Activated CD4-positive, alpha-beta T cell treated with anti-CD3 and anti-CD28 coated beads, Interleukin-2, amount 10 ng/mL, durations not matched to agents 24 days and 14 days (primary cell): ENCODE results near the gene FBXW10. TPM values are rescaled to one million over a fixed set of nuclear protein-coding genes. Genes with fewer than 3 reads are reported as not detected.
"Not testable (repeated sequence)": the region's sequence is repeated elsewhere in the genome, so short reads cannot be mapped to it uniquely, and the experiment has no call there.

Experiments used
- DNase-seq: peaks from one replicate; pipeline ENCODE4 v3.0.0; 2022
- H3K27ac Mint-ChIP-seq: one replicate; pipeline ENCODE4 v1.8.0; 2022; ENCODE audit warnings: mild to moderate bottlenecking, mixed read lengths
- H3K27me3 Mint-ChIP-seq: one replicate; pipeline ENCODE4 v1.8.0; 2022; ENCODE audit warnings: mixed read lengths
- H3K36me3 Mint-ChIP-seq: one replicate; pipeline ENCODE4 v1.8.0; 2022; ENCODE audit warnings: low read depth, mild to moderate bottlenecking, mixed read lengths
- H3K4me1 Mint-ChIP-seq: one replicate; pipeline ENCODE4 v1.8.0; 2021; ENCODE audit warnings: mixed read lengths
- H3K4me3 Mint-ChIP-seq: one replicate; pipeline ENCODE4 v1.8.0; 2022; ENCODE audit warnings: mild to moderate bottlenecking, moderate library complexity, mixed read lengths
- H3K9me3 Mint-ChIP-seq: one replicate; pipeline ENCODE4 v1.8.0; 2021; ENCODE audit warnings: mixed read lengths
- intact Hi-C: fragments of 100-400 bp; cut with micrococcal nuclease; formaldehyde crosslinking; loops from one replicate; pipeline ENCODE4 v1.15.1; 2023
- total RNA-seq: library from RNA; stranded (reverse); gene quantifications from 2 replicates; pipeline ENCODE4 v1.2.3, GENCODE V29; 2022

FBXW10 gene
- total RNA-seq, 1 donor from 2014 or later, result 0.09 TPM

DNA sequence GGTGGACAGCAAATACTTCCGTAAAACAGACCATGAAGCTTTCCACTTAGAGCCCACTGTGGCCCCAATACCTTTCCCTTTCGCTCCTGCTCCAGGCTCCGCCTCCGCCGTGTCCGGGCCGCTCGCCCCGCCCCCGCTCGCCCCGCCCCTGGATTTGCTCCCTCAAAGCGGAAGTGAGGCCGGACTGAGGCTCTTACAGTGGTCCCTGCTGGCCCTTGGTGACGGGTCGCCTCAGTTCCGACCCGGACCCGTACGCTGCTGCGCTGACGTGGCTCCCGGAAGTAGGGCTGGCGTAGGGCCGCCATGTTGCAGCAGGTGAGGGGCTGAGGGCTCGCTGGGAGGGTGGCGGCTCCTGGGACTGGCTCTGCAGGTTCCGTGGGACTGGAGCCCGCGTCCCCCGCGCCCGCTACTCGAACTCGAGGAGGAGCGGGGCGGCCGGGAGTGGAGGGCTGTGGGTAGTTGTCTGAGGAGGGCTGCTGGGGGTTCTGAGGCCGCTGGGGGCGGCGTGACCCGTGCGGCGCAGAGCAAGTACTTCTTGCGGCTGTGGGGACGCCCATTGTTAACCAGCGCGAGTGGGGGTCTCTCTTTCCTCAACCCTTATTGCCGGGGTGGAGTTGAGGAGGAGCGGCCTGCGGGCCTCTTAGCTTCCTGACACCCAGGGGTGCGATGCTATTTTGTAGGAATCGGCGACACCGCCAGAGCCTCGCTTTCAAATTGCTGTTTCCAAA, 37.3 kb downstream of the FBXW10 start, which contains the start of gene TVP23B:
TSS of gene TVP23B (plus strand) at position 193 of the 728 bp plus-strand sequence. CDS start at position 304, 111 bp downstream.
- peak within 1 kb of the TSS; percentile 97 for H3K27ac Mint-ChIP-seq
- not testable (repeated sequence) for H3K9me3 Mint-ChIP-seq, H3K27me3 Mint-ChIP-seq
- peaks cover 20% of the 10 kb centered on the region for H3K4me1 Mint-ChIP-seq
- peak; percentile 96 for DNase-seq
- H3K36me3 Mint-ChIP-seq, result peaks cover 14% of the 10 kb centered on the region
- intact Hi-C loops, result loop anchor here (2.0 kb wide), 1 partner anchor 76 kb away; no protein-coding TSS in a partner anchor
- peak within 1 kb of the TSS; percentile 96 for H3K4me3 Mint-ChIP-seq

DNA sequence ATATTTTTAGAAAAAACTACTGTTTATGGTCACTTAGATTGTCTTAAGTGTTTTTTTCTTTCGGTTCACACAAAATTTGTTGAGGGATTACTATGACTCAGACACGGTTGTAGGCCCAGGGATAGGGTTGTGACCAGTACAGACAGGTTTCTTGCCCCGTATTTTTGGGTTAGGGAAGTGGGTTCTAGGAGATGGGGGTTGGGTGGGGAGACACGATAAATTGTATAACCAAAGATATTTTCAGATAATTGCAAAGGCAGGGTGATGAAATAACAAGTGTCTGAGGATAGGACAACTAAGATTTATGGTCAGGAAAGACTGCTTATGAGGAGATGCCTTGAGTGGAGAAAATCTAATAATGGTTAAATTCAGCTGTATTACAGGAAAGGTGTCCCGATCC, 38.0 kb downstream of the FBXW10 start:
- intact Hi-C loops, result loop anchor here (2.0 kb wide), 1 partner anchor 75 kb away; no protein-coding TSS in a partner anchor
- Mint-ChIP-seq H3K4me3 (peak overlapping the region; percentile 75), H3K4me1 (peaks cover 20% of the 10 kb centered on the region), H3K36me3 (peaks cover 14% of the 10 kb centered on the region), H3K27ac (peak overlapping the region; percentile 72)
- peak; percentile 60 for DNase-seq
- H3K27me3 Mint-ChIP-seq, H3K9me3 Mint-ChIP-seq: not testable (repeated sequence)

DNA sequence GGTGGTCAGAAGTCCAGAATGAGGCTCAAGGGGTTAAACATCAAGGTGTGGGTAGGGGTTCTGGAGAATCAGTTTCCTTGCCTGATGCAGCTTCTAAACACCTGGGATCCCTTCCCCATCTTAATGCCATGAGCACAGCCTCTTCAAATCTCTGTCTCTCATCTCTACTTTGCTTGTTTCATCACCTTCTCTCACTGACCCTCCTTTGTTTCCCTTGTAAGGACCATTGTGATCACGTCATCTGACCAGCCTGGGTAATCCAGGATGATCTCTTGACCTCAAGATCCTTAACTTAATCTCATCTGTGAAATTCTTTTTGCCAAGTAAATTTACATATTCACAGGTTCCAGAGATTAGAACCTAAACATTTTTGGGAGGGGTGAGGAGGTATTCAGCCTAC, 42.1 kb downstream of the FBXW10 start:
- H3K4me3 Mint-ChIP-seq, DNase-seq, intact Hi-C loops, H3K27me3 Mint-ChIP-seq, H3K27ac Mint-ChIP-seq, H3K9me3 Mint-ChIP-seq: not testable (repeated sequence)
- peaks cover 22% of the 10 kb centered on the region for H3K36me3 Mint-ChIP-seq
- peaks cover 28% of the 10 kb centered on the region for H3K4me1 Mint-ChIP-seq

DNA sequence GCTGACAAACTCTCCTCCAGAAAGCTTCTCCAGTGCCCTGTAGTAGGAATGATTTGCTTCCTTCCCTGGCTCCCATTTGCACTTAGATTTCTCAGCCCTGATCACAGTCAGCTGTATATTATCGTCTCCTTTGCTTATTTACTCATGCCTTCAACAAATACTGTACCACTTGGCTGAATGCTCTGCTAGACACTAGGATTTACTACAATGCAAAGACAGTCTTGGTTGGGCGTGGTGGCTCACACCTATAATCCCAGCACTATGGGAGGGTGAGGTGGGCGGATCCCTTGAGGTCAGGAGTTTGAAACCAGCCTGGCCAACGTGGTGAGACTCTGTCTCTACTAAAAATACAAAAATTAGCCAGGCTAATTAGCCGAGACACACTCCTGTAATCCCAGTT, 43.0 kb downstream of the FBXW10 start:
- DNase-seq, H3K9me3 Mint-ChIP-seq, H3K27ac Mint-ChIP-seq, H3K27me3 Mint-ChIP-seq, intact Hi-C loops, H3K4me3 Mint-ChIP-seq: not testable (repeated sequence)
- H3K36me3 Mint-ChIP-seq, result peaks cover 24% of the 10 kb centered on the region
- peaks cover 28% of the 10 kb centered on the region for H3K4me1 Mint-ChIP-seq

DNA sequence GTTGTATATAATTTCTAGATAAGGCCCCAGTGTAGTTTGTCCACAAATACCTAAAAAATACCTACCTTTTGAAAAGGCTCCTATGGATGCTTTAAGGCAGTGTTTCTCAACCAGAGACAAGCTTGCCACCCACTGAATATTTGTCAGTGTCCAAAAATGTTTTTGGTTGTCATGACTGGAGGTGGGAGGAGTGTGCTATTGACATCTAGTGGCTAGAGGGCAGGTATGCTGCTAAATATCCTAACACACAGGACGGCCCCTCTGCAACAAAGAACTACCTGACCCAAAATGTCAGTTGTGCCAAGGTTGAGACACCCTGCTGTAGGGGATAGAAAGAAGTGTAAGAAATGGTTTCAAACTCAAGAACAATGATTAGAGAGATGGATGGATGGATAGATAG, 47.5 kb downstream of the FBXW10 start:
- intact Hi-C loops, H3K27ac Mint-ChIP-seq, H3K4me3 Mint-ChIP-seq, H3K27me3 Mint-ChIP-seq, H3K9me3 Mint-ChIP-seq: not testable (repeated sequence)
- Mint-ChIP-seq H3K36me3 (peaks cover 20% of the 10 kb centered on the region), H3K4me1 (peaks cover 20% of the 10 kb centered on the region)
- DNase-seq, result peak; percentile 66

DNA sequence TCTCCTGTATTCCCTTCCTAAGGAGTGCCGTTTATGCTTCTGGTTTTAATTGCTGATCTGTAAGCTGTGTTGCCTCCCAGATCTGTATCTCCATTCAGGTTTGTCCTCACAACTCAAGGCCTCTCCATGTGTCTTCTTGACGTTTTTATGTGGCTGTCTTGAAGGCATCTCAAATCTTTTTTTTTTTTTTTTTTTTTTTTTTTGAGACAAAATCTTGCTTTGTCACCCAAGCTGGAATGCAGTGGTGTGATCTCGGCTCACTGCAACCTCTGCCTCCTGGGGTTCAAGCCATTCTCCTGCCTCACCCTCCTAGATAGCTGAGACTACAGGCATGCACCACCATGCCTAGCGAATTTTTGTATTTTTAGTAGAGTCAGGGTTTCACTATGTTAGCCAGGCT, 51.0 kb downstream of the FBXW10 start:
- H3K27ac Mint-ChIP-seq, intact Hi-C loops: not testable (repeated sequence)
- peaks cover 24% of the 10 kb centered on the region for H3K36me3 Mint-ChIP-seq

DNA sequence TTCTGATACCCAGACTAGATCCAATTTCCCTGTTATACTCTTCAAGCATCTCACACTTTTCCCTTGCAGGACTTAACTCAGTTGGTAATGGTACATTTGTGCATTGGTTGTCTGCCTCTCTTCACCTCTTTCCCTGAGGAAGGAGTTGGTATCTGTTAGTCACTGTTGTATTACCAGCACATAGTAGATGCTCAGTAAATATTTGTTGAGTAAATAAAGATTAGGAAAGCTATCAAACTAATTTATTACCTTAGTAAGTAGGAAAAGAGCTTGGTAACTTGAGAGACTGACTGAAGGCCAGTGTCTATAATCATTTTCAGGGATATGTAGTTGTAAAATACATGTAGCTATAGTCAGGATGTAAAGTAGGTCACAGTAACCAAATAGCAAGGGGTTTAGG, 53.0 kb downstream of the FBXW10 start:
- H3K4me3 Mint-ChIP-seq, H3K9me3 Mint-ChIP-seq, intact Hi-C loops, H3K27ac Mint-ChIP-seq, H3K27me3 Mint-ChIP-seq, DNase-seq, H3K4me1 Mint-ChIP-seq: not testable (repeated sequence)
- H3K36me3 Mint-ChIP-seq, result peaks cover 31% of the 10 kb centered on the region

More for the DNA sequence above, 51.0 kb downstream of the FBXW10 start:
- not testable (repeated sequence) for H3K4me1 Mint-ChIP-seq, DNase-seq, H3K4me3 Mint-ChIP-seq, H3K27me3 Mint-ChIP-seq, H3K9me3 Mint-ChIP-seq

DNA sequence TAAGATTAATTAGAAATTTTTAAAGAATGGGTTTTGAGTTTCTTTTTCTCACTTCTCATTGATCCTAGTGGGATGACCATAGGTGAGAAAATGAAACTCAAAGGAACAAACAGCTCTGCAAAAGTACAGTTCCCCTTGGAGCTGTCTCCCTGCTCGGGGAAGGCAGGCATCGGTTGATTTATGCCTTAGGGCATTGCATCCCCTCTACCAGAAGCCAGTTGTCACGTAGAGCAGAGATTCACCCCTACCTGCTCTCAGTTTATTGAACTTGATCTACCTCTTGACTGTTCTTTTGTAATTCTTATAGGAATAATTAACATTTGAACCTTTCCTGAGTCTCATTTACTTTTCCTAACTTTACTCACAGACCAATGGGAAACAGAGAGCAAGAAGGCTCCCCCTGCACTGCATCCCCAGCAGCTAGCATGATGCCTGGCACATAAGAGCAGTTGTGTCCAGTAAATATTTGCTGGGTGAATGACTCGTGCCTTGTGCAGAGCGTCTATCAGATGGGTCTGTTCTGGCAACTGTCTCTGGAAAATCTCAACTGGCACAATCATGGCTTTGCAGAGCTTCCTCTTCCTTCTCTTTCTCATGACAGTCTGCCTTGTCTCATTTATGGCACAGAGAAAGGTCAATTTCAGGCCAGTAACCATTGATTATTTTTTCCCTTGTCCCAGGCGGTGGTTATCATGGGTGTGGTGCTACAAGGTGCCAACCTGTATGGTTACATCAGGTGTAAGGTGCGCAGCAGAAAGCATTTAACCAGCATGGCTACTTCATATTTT, 59.8 kb downstream of the FBXW10 start:
- H3K27me3 Mint-ChIP-seq, H3K4me1 Mint-ChIP-seq, H3K27ac Mint-ChIP-seq, H3K9me3 Mint-ChIP-seq, intact Hi-C loops, H3K4me3 Mint-ChIP-seq, DNase-seq: not testable (repeated sequence)
- peaks cover 32% of the 10 kb centered on the region for H3K36me3 Mint-ChIP-seq

DNA sequence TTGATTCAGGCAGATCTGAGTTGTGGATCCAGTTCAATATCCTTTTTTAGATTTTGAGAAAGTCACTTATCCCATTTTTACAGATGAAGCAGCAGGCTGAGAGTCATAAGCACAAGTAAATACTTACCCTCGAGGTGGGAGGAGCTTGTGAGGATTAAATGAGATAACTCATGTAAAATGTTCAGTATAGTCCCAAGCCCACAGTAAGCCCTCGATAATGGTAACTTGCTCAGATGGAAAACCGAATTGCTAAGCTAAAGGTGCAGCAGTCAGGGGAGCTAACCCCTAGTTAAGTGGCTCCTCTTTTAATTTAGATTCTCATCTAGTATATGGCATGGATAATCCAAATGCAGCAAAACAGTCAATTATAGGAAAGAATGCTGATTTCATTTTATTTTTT, 72.1 kb downstream of the FBXW10 start:
- H3K9me3 Mint-ChIP-seq, H3K27ac Mint-ChIP-seq, H3K4me3 Mint-ChIP-seq, DNase-seq, H3K27me3 Mint-ChIP-seq, intact Hi-C loops, H3K36me3 Mint-ChIP-seq, H3K4me1 Mint-ChIP-seq: not testable (repeated sequence)

DNA sequence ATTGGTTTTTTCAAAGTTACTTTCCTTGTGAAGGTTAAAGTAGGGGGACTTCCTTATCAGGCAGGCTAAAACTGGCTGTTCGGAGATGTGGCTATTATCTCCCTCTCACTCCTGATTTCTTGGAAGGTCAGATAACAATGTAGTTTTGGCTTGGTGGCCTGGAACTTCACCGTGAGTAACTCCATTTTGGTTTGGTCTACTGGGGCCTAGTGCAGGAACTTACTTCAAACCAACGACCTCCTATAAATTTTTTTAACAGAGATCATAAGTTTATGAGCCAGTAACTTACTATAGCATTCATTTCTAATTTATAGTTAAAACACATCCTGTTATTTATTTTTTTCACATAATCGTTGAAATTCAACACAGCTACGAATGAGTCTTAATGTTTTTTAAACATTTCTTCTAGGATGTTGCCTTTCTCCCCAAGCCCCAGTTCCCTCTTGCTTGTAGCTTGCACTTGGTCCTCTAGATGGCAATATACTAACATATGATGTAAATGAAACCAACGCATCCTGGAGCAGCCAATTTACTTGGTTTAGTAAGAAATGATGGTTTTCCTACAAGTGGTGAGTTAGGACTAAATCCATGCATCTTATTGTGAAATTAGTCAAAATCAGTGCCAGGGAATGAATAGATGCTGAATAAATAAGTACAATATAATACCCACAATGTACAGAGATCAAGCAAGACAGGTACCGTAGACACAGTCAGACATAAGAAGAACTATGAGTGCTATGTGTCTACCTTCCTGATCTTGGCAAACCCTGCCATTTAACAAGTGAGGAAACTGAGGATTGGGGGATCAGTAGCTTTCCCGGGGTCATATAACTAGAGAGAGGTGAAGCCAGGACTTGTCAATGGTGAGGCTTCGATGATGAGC, 72.9 kb downstream of the FBXW10 start:
- H3K4me1 Mint-ChIP-seq, H3K27me3 Mint-ChIP-seq, H3K36me3 Mint-ChIP-seq, intact Hi-C loops, H3K4me3 Mint-ChIP-seq, H3K27ac Mint-ChIP-seq, H3K9me3 Mint-ChIP-seq: not testable (repeated sequence)
- peak; percentile 87 for DNase-seq

DNA sequence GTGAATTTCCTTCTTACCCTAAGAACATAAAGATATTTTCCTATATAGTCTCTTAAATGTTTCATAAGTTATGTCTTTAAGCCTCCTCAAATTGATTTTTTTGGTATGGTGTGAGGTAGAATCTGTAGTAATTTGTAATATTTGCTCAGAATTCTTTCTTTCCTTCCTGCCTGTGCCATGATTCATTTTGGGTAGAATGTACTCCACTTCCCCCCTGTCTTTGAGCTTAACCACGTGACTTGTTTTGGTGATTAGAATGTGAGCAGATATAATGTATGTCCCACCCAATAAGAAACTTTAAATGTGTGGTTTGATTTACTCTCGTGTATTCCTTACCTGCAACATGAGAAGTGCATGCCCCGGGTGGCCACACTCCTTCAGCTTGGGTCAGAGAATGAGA, 77.6 kb downstream of the FBXW10 start:
- intact Hi-C loops, H3K36me3 Mint-ChIP-seq, H3K27ac Mint-ChIP-seq, H3K9me3 Mint-ChIP-seq, H3K27me3 Mint-ChIP-seq, H3K4me3 Mint-ChIP-seq, H3K4me1 Mint-ChIP-seq, DNase-seq: not testable (repeated sequence)

DNA sequence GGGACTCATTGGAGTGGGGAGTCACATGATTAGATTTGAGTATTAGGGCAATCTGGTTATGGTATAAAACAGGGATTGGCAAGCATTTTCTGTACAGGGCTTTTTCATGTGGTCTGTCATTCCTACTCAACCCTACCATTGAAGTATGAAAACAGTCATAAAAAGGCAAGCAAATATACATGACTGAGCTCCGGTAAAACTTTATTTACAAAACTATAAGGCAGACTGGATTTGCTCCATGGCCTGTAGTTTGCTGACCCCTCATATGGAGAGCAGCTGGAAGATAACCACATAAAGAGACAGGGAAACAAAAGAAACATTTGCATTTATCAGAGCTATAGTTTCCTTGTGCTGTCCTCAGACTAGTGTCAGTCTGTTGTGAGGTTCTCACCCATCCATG, 83.8 kb downstream of the FBXW10 start:
- H3K36me3 Mint-ChIP-seq, H3K4me1 Mint-ChIP-seq, H3K9me3 Mint-ChIP-seq, DNase-seq, H3K27me3 Mint-ChIP-seq, H3K4me3 Mint-ChIP-seq, H3K27ac Mint-ChIP-seq, intact Hi-C loops: not testable (repeated sequence)
